HEK293T (cell line): ENCODE data around the gene LCORL.

Source experiments
- BHLHE40 ChIP-seq: fragments of 450-650 bp; IDR thresholded peaks from 2 replicates; pipeline ENCODE4 v1.6.1; 2016; ENCODE audit warnings: mild to moderate bottlenecking, moderate library complexity, borderline replicate concordance
- CTBP1 ChIP-seq: fragments of 450-650 bp; IDR thresholded peaks from 2 replicates; pipeline ENCODE4 v1.6.1; 2016; ENCODE audit warnings: borderline replicate concordance

DNA sequence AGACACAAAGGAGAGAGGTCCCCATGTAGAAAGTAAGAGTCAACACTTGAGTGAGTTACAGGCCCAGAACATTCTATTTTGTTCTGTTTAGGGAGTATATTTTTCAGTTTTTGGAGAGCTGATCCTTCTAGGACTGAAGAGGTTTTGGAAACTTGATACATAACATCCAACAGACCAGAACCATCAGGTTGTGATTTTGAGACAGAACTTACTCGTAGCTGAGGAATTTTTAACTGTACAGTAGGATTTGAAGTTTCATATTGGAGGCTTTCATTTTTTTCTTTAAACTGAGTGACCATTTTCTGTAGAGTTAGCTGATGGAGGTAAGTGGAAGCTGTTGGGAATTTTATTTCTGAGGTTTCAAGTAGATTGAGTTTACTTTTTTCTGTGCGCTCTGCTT is 137.5 kb downstream of the LCORL start:
- TF ChIP-seq CTBP1 (no peak), BHLHE40 (no peak)
